HG03139 (cell line): ENCODE data around the gene FEZF1.

Source experiments
- ATAC-seq: cut with Tn5 transposase; IDR thresholded peaks from one replicate; pipeline ENCODE4 v1.9.1; 2021; ENCODE audit not compliant: unreplicated experiment

FEZF1 gene

DNA sequence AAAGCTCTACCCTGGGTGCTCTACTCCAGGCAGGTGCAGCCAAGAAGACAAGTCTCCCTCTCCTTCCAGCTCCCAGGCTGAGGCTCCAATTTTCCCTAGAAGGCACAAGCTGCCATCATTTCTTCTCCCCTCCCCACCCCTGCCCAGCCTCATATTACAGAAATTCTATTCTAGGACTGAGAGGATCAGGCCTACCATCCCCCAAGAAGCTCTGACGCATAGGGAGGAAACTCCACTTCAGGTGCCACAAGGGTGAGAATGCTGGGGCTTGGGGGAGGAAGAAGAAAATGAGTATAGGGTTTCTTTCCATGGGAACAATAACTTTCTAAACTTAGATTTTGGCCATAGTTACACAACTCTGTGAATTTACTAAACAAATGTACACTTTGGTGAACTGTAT is 35.3 kb downstream of the FEZF1 start:
- ATAC-seq: no peak

DNA sequence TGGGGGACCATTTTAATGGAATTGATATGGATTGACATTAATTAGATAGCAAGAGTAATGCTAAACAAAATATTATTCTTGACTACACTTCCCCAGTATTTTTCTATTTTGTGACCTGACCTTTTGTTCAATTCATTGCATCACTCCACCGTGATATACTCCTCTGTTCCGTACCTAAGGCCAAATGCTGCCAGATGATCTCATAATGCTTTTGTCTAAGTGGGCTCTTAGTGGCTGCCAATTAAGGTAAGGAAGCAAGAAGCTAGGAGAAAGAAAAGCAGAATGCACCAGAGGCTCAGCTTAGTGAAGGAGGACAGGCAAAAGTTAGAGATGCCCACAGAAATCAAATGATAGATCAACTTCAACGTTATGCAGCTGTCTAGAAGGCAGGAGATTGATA is 36.4 kb downstream of the FEZF1 start:
- no peak for ATAC-seq

DNA sequence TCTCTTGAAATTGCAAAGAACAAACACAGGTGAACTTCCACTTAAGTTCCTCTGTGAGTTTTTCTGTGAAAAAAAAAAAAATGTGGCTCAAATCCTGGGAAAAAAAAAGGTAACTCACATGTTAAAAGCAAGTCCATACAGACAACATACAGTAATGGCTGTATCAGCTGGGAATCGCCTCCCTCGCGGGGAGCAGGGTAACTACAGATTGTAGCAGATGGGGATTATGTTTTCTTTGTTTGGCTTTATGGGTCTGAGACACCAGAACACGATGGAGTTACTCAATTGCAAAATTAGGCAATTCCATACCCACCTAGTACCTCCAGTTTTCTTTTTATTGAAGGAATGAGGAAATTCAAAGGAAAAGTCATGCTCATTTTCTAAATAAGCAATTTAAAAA is 42.3 kb downstream of the FEZF1 start:
- no peak for ATAC-seq

DNA sequence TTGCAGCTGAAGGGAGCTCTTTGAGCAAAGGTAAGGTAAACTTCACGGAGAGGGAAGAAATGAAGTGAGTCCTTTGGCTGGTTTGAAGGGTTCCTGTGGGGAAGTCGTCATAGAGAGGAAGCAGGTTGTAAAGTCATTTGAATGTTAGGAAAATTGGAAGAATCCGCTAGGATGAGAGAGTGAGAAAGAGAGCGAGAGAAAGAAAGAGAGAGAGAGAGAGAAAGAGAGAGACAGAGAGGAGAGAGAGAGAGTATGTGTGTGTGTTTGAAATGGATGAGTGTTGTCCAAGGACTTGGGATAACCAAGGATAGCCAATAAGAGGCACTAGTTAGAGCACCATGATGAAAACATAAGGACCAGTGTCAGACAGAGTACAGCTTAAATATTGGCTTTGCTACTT is 43.1 kb downstream of the FEZF1 start:
- ATAC-seq: no peak

DNA sequence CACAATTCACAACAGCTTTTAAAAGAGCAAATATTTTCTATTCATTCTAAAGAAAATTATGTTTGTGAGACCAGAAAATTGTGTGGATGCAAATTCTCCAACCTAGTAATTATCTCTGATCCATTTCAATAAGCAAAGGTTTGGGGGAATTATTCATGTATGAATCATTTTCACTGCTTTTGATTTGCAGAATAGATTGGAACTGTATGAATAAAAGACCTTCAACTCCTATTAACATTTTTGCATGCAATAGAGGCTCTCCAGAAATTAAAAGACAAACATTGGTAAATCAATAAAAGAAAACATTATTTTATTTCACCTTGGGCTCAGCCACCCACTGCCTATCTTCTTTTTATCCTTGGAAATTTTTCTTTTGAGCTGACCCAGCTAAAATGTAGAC is 43.5 kb downstream of the FEZF1 start:
- ATAC-seq: no peak

DNA sequence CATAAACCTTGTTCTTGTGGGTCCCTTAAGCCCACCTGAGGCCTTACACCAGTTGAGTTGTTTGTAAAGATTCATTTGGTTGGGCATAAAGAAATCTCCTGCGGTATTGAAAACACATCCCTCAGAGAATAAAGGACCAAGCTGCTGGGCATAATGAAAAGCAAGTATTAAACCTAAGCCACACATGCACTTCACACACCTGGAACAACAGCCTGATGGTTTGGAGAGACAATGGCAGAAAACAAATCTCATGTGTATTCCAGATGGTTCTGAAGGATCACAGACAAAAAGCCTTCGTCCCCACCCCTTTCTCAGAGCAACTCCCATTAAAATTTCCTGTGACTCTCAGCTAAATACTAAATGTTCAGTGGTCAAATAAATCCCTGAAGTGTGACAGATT is 44.2 kb downstream of the FEZF1 start:
- no peak for ATAC-seq

DNA sequence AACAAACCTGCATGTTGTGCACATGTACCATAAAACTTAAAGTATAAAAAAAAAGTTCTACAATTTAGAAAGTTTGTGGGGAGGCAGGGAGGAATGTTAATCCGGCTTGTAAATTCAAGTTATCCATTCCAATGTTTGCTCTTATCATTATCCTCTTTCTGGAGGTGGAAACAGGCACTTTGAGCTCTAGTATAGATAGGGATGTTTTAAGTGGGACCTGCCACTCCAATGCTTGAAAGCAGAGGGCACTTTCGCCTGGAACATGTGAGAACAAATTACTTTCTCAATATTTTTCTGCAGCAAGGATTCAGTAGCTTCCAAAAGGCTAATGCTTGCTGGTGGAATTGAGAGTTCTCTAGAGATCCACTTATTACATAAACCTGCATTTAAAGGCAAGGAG is 45.6 kb downstream of the FEZF1 start:
- no peak for ATAC-seq

DNA sequence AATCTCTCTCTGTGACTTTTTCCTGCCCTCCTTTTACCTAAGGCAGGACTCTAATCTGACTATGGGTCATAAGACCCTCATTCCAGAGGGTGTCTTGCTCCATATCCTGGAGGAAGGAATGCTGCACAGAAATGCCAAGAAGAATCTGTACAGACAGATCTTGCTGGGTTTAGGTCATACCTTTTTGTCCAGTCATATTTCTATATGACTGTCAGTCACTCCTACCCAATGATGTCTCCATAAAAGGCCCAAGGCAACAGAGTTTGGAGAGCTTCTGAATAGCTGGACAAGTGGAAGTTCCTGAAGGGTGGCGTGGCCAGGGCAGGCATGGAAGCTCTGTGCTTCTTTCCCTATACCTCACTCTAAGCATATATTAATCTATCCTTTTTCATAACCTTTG is 47.5 kb downstream of the FEZF1 start:
- ATAC-seq: no peak

DNA sequence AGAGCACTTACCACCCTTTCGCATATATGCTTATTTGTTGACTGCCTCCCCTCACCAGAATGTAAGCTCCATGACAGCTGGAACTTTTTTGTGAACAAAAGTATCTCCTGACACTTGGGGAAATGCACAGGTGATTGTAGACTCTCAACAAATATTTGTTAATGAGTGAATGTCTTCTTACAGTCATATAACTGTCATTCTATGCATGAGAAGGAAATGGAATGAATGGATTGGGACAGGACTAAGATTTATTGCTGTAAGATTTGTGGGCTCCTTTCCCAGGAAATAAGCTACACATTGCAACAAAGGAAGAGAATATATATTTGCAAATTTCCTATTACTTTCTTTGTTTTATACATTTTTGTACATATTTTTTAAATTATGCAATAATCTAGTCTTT is 48.5 kb downstream of the FEZF1 start:
- ATAC-seq: no peak

DNA sequence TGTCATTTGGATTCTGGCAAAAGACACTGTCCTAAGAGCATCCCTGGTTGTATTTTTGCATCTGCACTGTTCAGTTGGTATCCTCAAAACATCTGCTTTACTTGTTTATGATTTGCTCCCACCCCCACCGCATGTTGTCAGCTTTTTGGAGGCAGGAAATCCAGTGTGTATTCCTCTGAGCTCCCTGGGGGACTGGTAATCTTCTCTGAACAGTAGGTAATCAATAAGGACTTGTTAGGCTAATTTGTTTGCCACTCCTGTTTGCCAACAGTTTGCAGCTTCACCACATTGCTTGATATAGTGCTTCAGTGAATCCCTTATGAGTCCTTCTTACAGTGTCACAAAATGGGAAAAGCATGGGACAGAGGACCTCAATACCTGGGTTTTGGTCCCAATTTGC is 49.1 kb downstream of the FEZF1 start:
- ATAC-seq: no peak
